ENCODE results near the gene MYB.

MYB gene

DNA sequence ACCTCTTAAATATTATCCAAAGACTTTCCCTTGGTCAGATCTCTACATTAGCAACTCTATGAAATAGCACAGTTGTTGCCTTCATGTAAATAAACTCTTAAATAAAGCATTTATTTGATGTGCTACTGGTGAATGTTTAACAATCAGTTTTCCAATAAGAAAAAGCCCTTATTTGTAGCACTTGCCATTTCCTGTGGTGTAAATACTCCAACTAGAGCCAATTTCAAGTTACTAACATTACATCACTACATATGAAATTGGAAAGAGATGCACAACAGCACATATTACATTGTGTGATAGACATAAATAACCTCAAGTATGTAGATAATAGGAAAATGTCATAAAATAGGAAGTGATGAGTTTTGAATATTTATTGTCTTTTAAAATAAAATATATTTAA is 5.0 kb upstream of the MYB start:
- DNase-seq (ENCODE audit: low read depth): no peak
- no peak overlapping the region for H3K4me3 ChIP-seq (ENCODE audit: low read depth, low read length)
- TF ChIP-seq, protein P1, sequence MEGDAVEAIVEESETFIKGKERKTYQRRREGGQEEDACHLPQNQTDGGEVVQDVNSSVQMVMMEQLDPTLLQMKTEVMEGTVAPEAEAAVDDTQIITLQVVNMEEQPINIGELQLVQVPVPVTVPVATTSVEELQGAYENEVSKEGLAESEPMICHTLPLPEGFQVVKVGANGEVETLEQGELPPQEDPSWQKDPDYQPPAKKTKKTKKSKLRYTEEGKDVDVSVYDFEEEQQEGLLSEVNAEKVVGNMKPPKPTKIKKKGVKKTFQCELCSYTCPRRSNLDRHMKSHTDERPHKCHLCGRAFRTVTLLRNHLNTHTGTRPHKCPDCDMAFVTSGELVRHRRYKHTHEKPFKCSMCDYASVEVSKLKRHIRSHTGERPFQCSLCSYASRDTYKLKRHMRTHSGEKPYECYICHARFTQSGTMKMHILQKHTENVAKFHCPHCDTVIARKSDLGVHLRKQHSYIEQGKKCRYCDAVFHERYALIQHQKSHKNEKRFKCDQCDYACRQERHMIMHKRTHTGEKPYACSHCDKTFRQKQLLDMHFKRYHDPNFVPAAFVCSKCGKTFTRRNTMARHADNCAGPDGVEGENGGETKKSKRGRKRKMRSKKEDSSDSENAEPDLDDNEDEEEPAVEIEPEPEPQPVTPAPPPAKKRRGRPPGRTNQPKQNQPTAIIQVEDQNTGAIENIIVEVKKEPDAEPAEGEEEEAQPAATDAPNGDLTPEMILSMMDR (IDR thresholded peaks at IDR 0.05; ENCODE audit: low read depth, low read length, missing control alignments): no peak

DNA sequence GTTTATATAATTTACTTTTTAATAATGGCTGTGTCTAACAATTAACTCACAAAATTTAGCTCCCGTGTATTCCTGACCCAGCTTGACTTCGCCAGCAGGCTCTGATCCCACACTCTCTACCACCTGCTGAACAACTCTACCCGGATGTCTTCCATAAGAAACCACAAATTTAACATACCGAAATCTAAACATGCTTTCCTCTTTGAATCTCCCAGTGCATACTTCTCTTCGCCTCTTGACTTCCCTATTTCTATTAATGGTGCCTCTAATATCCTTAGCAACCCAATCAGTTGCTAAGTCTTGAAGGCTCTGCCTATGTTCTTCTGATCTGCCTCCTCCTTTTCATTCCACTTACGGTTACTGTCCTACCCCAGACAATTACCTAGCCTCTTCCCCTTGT is 4.6 kb upstream of the MYB start:
- H3K4me3 ChIP-seq (ENCODE audit: low read depth, low read length): no peak overlapping the region
- no peak for DNase-seq (ENCODE audit: low read depth)
- TF ChIP-seq, protein P1 (IDR thresholded peaks at IDR 0.05; ENCODE audit: low read depth, low read length, missing control alignments): no peak

DNA sequence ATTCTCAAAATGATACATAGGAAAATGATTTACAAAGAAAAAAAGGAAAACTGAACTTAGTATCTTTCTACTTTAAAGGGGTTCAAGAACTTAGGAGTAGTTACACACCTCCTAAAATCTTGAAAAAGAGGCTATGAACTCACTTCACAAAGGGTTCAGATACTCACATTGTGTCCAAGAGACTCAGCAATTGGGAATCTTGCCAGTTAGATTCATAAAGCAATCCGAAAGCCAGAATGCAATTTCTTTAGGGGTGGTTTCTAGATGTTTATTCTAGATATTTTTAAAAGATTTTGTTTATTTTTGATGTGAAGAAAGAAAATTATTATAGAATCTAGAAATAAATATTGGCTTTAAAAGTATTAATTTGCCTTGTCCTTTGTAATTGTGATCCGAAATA is 1.7 kb upstream of the MYB start:
- TF ChIP-seq, protein P1 (IDR thresholded peaks at IDR 0.05; ENCODE audit: low read depth, low read length, missing control alignments): no peak
- no peak overlapping the region for H3K4me3 ChIP-seq (ENCODE audit: low read depth, low read length)
- no peak for DNase-seq (ENCODE audit: low read depth)

DNA sequence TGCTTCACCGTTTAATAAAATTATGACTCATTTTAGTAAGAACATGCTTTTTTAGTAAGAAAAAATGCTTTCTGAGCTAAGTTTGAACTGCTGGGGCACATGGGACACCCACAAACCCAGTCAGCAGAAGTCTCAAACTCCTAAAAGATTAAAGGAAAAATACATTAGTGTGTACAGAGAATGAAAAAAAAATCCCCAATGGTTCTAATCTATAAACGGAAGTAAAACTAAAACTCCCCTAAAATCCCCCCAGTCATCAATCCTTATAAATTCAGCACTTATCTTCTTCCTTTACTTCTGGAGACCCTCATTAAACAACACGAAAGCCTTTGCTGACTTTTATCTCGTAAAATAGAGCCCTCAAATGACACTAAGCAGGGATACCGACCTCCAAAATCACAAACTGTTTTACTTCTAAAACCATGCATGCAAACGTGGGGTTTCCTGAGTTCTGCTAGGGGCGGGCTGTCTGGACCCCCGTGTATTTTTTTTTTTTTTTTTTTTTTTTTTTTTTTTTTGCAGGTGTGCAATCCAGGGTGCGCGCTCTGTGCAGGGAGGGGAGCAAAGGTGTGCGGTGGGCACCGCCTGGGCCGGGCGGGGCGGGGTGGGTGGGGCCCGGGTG is 1.1 kb upstream of the MYB start:
- H3K4me3 ChIP-seq (ENCODE audit: low read depth, low read length): peak overlapping the region; percentile 72
- TF ChIP-seq, protein P1 (IDR thresholded peaks at IDR 0.05; ENCODE audit: low read depth, low read length, missing control alignments): no peak
- DNase-seq (ENCODE audit: low read depth): no peak

DNA sequence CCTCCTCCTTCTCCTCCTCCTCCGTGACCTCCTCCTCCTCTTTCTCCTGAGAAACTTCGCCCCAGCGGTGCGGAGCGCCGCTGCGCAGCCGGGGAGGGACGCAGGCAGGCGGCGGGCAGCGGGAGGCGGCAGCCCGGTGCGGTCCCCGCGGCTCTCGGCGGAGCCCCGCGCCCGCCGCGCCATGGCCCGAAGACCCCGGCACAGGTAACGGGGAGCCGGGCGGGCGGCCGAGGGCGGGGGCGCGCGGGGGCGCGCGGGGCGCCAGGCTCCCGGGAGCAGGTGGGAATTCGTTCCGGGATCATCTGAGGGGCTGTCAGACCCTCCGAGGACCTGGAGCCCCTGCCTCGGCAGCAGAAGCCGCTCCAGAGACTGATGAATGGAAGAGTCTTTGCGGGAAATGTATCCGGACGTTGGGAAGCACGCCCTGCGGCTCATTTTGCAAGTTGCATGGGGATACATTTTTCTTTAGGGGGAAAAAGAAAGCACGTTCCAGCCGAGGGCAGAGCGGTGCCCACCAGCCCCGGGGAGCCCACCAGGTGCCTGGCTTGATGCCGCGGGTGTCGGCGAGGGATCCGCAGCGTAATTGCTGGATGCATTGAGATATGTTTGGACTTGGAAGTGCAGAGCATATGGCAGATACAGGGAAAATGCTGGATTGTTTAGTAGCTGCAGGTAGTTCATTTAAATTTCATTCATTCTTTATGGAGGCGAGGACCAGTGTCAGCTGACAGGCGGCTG is 394 bp downstream of the MYB start:
- peak overlapping the region; percentile 72 for H3K4me3 ChIP-seq (ENCODE audit: low read depth, low read length)
- TF ChIP-seq, protein P1 (IDR thresholded peaks at IDR 0.05; ENCODE audit: low read depth, low read length, missing control alignments): no peak
- DNase-seq (ENCODE audit: low read depth): no peak

DNA sequence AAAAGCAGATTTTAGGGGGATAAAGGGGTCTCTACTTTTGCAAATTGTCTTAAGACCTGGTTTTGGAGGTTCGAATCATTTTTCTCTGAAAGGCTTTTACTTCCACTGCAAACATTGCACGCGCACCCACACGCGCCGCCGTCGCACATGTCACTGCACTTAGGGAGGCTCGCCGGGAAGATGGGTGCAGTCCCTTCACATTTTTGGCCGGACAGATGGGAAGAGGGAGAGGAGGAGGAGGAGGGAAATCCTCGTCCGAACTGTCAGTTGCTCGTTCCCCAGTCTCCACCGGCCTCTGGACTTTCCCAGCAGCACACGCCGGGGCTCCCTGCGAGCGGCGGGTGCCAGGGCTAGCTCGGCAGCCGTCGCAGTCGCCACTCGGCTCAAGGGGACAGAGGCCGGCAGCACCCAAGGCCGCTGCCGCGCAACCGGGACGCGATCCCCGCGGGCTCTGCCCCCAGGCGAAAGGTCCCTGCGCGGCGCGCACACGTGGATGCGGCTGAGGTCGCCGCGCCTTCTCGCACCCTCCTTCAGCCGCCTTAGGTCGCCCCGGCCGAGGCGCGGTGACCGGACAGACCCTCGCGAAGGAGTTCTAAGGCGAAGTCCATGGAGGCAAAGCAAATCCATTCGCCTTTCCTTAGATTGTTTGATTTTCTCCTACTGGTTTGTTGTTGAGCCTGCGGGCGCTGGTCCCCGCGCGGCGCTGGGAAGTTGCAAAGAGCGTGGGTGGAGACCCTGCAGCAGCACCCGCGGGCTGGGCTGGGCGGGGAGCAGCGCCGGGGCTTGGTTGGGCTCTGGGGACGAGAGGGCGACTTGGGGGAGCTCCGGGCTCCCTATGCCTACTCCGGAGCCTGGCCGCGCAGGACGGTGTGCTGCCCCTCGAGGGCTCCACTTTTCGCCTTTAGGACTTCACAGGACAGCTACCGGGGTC is 1.2 kb downstream of the MYB start:
- no peak for DNase-seq (ENCODE audit: low read depth)
- peak overlapping the region; percentile 72 for H3K4me3 ChIP-seq (ENCODE audit: low read depth, low read length)
- TF ChIP-seq, protein P1 (IDR thresholded peaks at IDR 0.05; ENCODE audit: low read depth, low read length, missing control alignments): no peak
